GM12878 (cell line): ENCODE measurements around the gene CTIF. TPM values are rescaled to one million over a fixed set of nuclear protein-coding genes. Genes with fewer than 3 reads are reported as not detected.

ENCODE experiments used
- ATAC-seq: fragments of 200-7000 bp; cut with Tn5 transposase; 3 replicates; pipeline ENCODE4 v1.9.1; 2020; ENCODE audit warnings: mild to moderate bottlenecking, moderate library complexity
- BruUV-seq: library from RNA; stranded (reverse); fragments of 400-500 nt; replicated peaks from 2 replicates; lab custom pipeline; 2021; lab: Mats Ljungman, UMichigan
- CTCF ChIA-PET: fragments of 300-600 bp; sonication (Branson Sonifier 250); formaldehyde crosslinking; extraction: SDS; loops from one replicate; lab custom pipeline; 2021; ENCODE audit warnings: inconsistent platforms; lab: Yijun Ruan, JAX
- POLR2A ChIA-PET: fragments of 350-600 bp; formaldehyde crosslinking; extraction: SDS; loops from one replicate; lab custom pipeline; 2021; ENCODE audit warnings: inconsistent platforms; lab: Charles Lee
- RAD21 ChIA-PET: fragments of 300-600 bp; sonication (Branson Sonifier 250); formaldehyde crosslinking; loops from one replicate; lab custom pipeline; 2023; ENCODE audit warnings: antibody characterized with exemption; ENCODE audit not compliant: unreplicated experiment; lab: Charles Lee
- SMC1A ChIA-PET: fragments of 300-600 bp; sonication (Branson Sonifier 250); formaldehyde crosslinking; loops from one replicate; lab custom pipeline; 2023; ENCODE audit not compliant: unreplicated experiment, uncharacterized antibody; lab: Charles Lee
- DNase-seq: peaks from one replicate; pipeline ENCODE4 v3.0.0-alpha.2; 2011; ENCODE audit warnings: low read depth, low spot score
- FAIRE-seq: peaks from 3 replicates; lab custom pipeline; 2011; peaks lifted over from hg19 to GRCh38; lab: Jason Lieb, UNC
- H2AFZ ChIP-seq: 2 replicates; pipeline ENCODE4 v1.6.0; 2011; ENCODE audit warnings: low read depth, low read length, control low read depth; ENCODE audit not compliant: control insufficient read depth
- H3K27ac ChIP-seq: 2 replicates; pipeline ENCODE4 v1.5.1; 2011; ENCODE audit warnings: control low read depth; ENCODE audit not compliant: control insufficient read depth, insufficient read depth
- H3K27me3 ChIP-seq, 2 experiments: replicated peaks in 1 of 2; 2 replicates each; pipeline versions ENCODE4 v1.6.0 to v1.6.1; 2011; ENCODE audit warnings: low read length in 1 of 2; ENCODE audit not compliant: control insufficient read depth in 2 of 2, insufficient read depth in 2 of 2
- H3K36me3 ChIP-seq, 2 experiments: 2 replicates each; pipeline ENCODE4 v1.5.1; 2011; ENCODE audit warnings: low read length in 1 of 2; ENCODE audit not compliant: control insufficient read depth in 2 of 2, insufficient read depth in 2 of 2
- H3K4me1 ChIP-seq: 2 replicates; pipeline ENCODE4 v1.6.1; 2011; ENCODE audit warnings: mild to moderate bottlenecking, low read length, moderate library complexity, mixed read lengths; ENCODE audit not compliant: control insufficient read depth, insufficient read depth
- H3K4me2 ChIP-seq: 2 replicates; pipeline ENCODE4 v1.6.0; 2011; ENCODE audit warnings: control low read depth; ENCODE audit not compliant: control insufficient read depth, insufficient read depth
- H3K4me3 ChIP-seq: fragments of 200-600 bp; sonication (generic); 2 replicates; pipeline ENCODE4 v1.5.1; 2016
- H3K79me2 ChIP-seq: 2 replicates; pipeline ENCODE4 v1.6.0; 2011; ENCODE audit warnings: low read length; ENCODE audit not compliant: control insufficient read depth, insufficient read depth
- H3K9ac ChIP-seq: 2 replicates; pipeline ENCODE4 v1.8.0; 2011; ENCODE audit warnings: low read length, control low read depth, mixed read lengths; ENCODE audit not compliant: control insufficient read depth, insufficient read depth
- H3K9me3 ChIP-seq: replicated peaks from 3 replicates; pipeline ENCODE4 v1.5.1; 2011; ENCODE audit warnings: mild to moderate bottlenecking, low read length; ENCODE audit not compliant: control insufficient read depth, insufficient read depth
- H4K20me1 ChIP-seq: 2 replicates; pipeline ENCODE4 v1.6.0; 2011; ENCODE audit not compliant: control insufficient read depth, insufficient read depth
- ASH2L ChIP-seq: fragments of 300-600, 200-600 bp; sonication (generic); IDR thresholded peaks from 2 replicates; pipeline ENCODE4 v1.6.1; 2017; ENCODE audit warnings: low read depth, mild to moderate bottlenecking, borderline replicate concordance
- BACH1 ChIP-seq: fragments of 450-650 bp; IDR thresholded peaks from 2 replicates; pipeline ENCODE4 v1.6.1; 2017; ENCODE audit warnings: mild to moderate bottlenecking, borderline replicate concordance
- BHLHE40 ChIP-seq, 2 experiments: fragments of 450-650 bp in 1 of 2; IDR thresholded peaks; 2 replicates each; pipeline ENCODE4 v1.6.1; 2011 to 2017; ENCODE audit warnings: low read depth in 2 of 2, borderline replicate concordance in 1 of 2, improper control_type of control experiment in 1 of 2, low read length in 1 of 2, mild to moderate bottlenecking in 1 of 2
- CTCF ChIP-seq, 3 experiments: IDR thresholded peaks in 2 of 3; conservative IDR thresholded peaks in 1 of 3; 2 replicates each; pipeline ENCODE4 v1.5.1; 2011; ENCODE audit warnings: low read depth in 3 of 3, low read length in 3 of 3, mild to moderate bottlenecking in 3 of 3, control low read depth in 2 of 3, moderate library complexity in 2 of 3, inconsistent platforms in 1 of 3, mixed read lengths in 1 of 3; ENCODE audit not compliant: control insufficient read depth in 2 of 3, insufficient read depth in 1 of 3; ENCODE audit errors: extremely low read depth in 1 of 3
- NRF1 ChIP-seq: conservative IDR thresholded peaks from 2 replicates; pipeline ENCODE4 v1.6.1; 2011; ENCODE audit warnings: mild to moderate bottlenecking, low read depth, low read length, improper control_type of control experiment
- PKNOX1 ChIP-seq: fragments of 450-650 bp; IDR thresholded peaks from 2 replicates; pipeline ENCODE4 v1.6.1; 2016; ENCODE audit warnings: mild to moderate bottlenecking
- RUNX3 ChIP-seq: IDR thresholded peaks from 2 replicates; pipeline ENCODE4 v1.6.1; 2012; ENCODE audit warnings: low read length, inconsistent platforms
- SPI1 ChIP-seq: IDR thresholded peaks from 2 replicates; pipeline ENCODE4 v1.6.1; 2011; ENCODE audit warnings: low read depth, mild to moderate bottlenecking, low read length, moderate library complexity, borderline replicate concordance; ENCODE audit not compliant: insufficient read depth
- WGBS: methylation state at CpG from one replicate; pipeline ENCODE4 v1.1.6; 2016; ENCODE audit warnings: low lambda C conversion rate; ENCODE audit not compliant: insufficient replicate concordance, insufficient coverage; ENCODE audit errors: missing lambda C conversion rate; 5-methylcytosine and 5-hydroxymethylcytosine counted together
- in situ Hi-C: fragments of 300-500 bp; cut with MboI; formaldehyde crosslinking; loops from 9 replicates; pipeline ENCODE4 v1.14.3; 2018; ENCODE audit warnings: mixed read lengths
- intact Hi-C: fragments of 100-400 bp; cut with micrococcal nuclease; formaldehyde crosslinking; loops from one replicate; pipeline ENCODE4 v1.14.2; 2022; ENCODE audit not compliant: unreplicated experiment
- polyA plus RNA-seq, 11 experiments: library from polyadenylated mRNA; depleted of rRNA in 4 of 11; unstranded in 6 of 11; stranded (reverse) in 5 of 11; fragments of >200 nt; fragmentation: Nextera tagmentation in 4 of 11; fragmentation: Illumina TruSeq in 1 of 11; extraction: Ambion mirVana in 4 of 11; extraction: Trizol in 1 of 11; gene quantifications; 1 replicate in 1 of 11; 2 replicates in 10 of 11; pipeline versions ENCODE4 v1.2.1 to v1.2.3, GENCODE V29; 2011 to 2016; ENCODE audit warnings: inconsistent platforms in 2 of 11, missing spikeins in 2 of 11, low read depth in 1 of 11
- total RNA-seq, 4 experiments: library from RNA; depleted of rRNA in 3 of 4; stranded (reverse); fragments of >200 nt in 3 of 4; fragmentation: Illumina TruSeq in 1 of 4; extraction: Trizol in 1 of 4; gene quantifications; 2 replicates each; pipeline versions ENCODE4 v1.2.1 to v1.2.3, GENCODE V29; 2013 to 2021

The CTIF gene
- total and polyA plus RNA-seq, 10 of the 15 experiments (the other 5 are each of a cell fraction or from before 2014, with no cell fraction given) = 0.06 to 11.6 (median 2.5) TPM

- TF ChIP-seq BHLHE40 (IDR thresholded peaks at IDR 0.05; ENCODE audit: borderline replicate concordance in 1 of 2, low read depth in 2 of 2, low read length in 1 of 2) = 0 out of 4 replicates have a peak, but pooled peaks of 1 of the 2 experiments have one; percentile 7
- no peak for TF ChIP-seq NRF1
- TF ChIP-seq PKNOX1 = no peak
- TF ChIP-seq RUNX3 = peak; percentile 52
- TF ChIP-seq CTCF (IDR thresholded peaks at IDR 0.05 in 2 of 3, conservative IDR thresholded peaks at IDR 0.05 in 1 of 3; ENCODE audit: control insufficient read depth in 2 of 3, extremely low read depth in 1 of 3, insufficient read depth in 1 of 3, low read depth in 3 of 3, low read length in 3 of 3) = peak in 1 of 3 experiments; percentile 13; a peak in 1 of 6 replicates
- no peak for TF ChIP-seq BACH1
- TF ChIP-seq, all 136 proteins: peak for 7
Measured at GRCh38 chr18:48540251-48541025, 1.6 kb downstream of the CTIF start (continued).

GRCh38 chr18:48541026-48541746 lies 2.4 kb downstream of the CTIF start:
- BruUV-seq = no TSS peak
- Histone ChIP-seq H3K9ac (no peak overlapping the region), H3K27me3 (no peaks in the 10 kb centered on the region; a peak in 1 of 4 replicates), H3K4me1 (no peaks in the 10 kb centered on the region; the same call in 1 of the 2 replicates)
- in situ Hi-C loops = no loop called here
- CTCF ChIA-PET = no interaction called here
- POLR2A ChIA-PET = no interaction called here
- ATAC-seq = peak; percentile 64
- TF ChIP-seq SPI1 = peak; percentile 34; the same call in 1 of the 2 replicates
- no peak; the same call in 1 of the 2 replicates for TF ChIP-seq RUNX3
- TF ChIP-seq ASH2L = 0 out of 2 replicates have a peak, but pooled peaks have one; percentile 39
- TF ChIP-seq, all 136 proteins: peak for 2
- WGBS = 7% methylated on average over 53 of the region's 62 CpGs
- no peaks in the 10 kb centered on the region for H3K36me3 ChIP-seq
- H3K4me3 ChIP-seq = peak overlapping the region; percentile 96
- no peaks in the 10 kb centered on the region for H3K79me2 ChIP-seq
- H4K20me1 ChIP-seq = no peaks in the 10 kb centered on the region
- DNase-seq (no peak), FAIRE-seq (no peak)
- H3K27ac ChIP-seq = no peak overlapping the region
- H3K9me3 ChIP-seq = no peaks in the 10 kb centered on the region
- intact Hi-C loops = no loop called here
- H2AFZ ChIP-seq = no peak overlapping the region; the same call in 1 of the 2 replicates
- ChIA-PET SMC1A (no interaction called here), RAD21 (no interaction called here)
- H3K4me2 ChIP-seq = peak overlapping the region; percentile 68
